HepG2 (cell line): ENCODE results near the gene NUP54. TPM values are rescaled to one million over a fixed set of nuclear protein-coding genes. Genes with fewer than 3 reads are reported as not detected.

Experiments used
- ERF ChIP-seq: IDR thresholded peaks from 2 replicates; pipeline ENCODE4 v1.6.1; 2018; ENCODE audit warnings: missing biosample characterization, missing genetic modification reagents
- ETV6 ChIP-seq: sonication (generic); formaldehyde crosslinking; conservative IDR thresholded peaks from 2 replicates; pipeline ENCODE4 v1.4.0; 2020; ENCODE audit warnings: missing genetic modification reagents
- HMG20B ChIP-seq: conservative IDR thresholded peaks from 2 replicates; pipeline ENCODE4 v1.6.1; 2016; ENCODE audit warnings: missing genetic modification reagents, missing compliant biosample characterization
- HMGA1 ChIP-seq: sonication (generic); formaldehyde crosslinking; conservative IDR thresholded peaks from 2 replicates; pipeline ENCODE4 v1.4.0; 2020; ENCODE audit warnings: missing genetic modification reagents
- HNF1A ChIP-seq, 2 experiments: sonication (generic) in 1 of 2; formaldehyde crosslinking in 1 of 2; IDR thresholded peaks; 2 replicates each; pipeline versions ENCODE4 v1.4.0 to v1.6.1; 2016 to 2020; ENCODE audit warnings: borderline replicate concordance in 1 of 2, low read depth in 1 of 2, mild to moderate bottlenecking in 1 of 2, missing genetic modification reagents in 1 of 2
- POGZ ChIP-seq: sonication (generic); formaldehyde crosslinking; IDR thresholded peaks from 2 replicates; pipeline ENCODE4 v1.4.0; 2020; ENCODE audit warnings: mild to moderate bottlenecking, missing genetic modification reagents
- TCF7 ChIP-seq: sonication (generic); IDR thresholded peaks from 2 replicates; pipeline ENCODE4 v1.6.1; 2016; ENCODE audit warnings: antibody characterized with exemption, low read depth
- ZBED4 ChIP-seq: sonication (generic); formaldehyde crosslinking; IDR thresholded peaks from 2 replicates; pipeline ENCODE4 v1.4.0; 2020; ENCODE audit warnings: missing genetic modification reagents, borderline replicate concordance
- ZNF136 ChIP-seq: sonication (generic); formaldehyde crosslinking; IDR thresholded peaks from 2 replicates; pipeline ENCODE4 v1.8.1; 2022; ENCODE audit warnings: low read depth, mild to moderate bottlenecking, moderate library complexity, missing genetic modification reagents
- ZNF343 ChIP-seq: sonication (generic); formaldehyde crosslinking; IDR thresholded peaks from 2 replicates; pipeline ENCODE4 v1.4.0; 2020; ENCODE audit warnings: mild to moderate bottlenecking, missing genetic modification reagents
- ZSCAN20 ChIP-seq: sonication (generic); formaldehyde crosslinking; IDR thresholded peaks from 2 replicates; pipeline ENCODE4 v1.4.0; 2020; ENCODE audit warnings: missing genetic modification reagents, mild to moderate bottlenecking, borderline replicate concordance
- polyA plus RNA-seq, 8 experiments: library from polyadenylated mRNA; depleted of rRNA in 3 of 8; stranded (reverse) in 7 of 8; unstranded in 1 of 8; fragments of >200 nt; fragmentation: Illumina TruSeq in 4 of 8; extraction: Trizol in 4 of 8; gene quantifications; 2 replicates each; pipeline versions ENCODE4 v1.2.1 to v1.2.3, GENCODE V29; 2011 to 2016; ENCODE audit warnings: low read depth in 4 of 8, missing spikeins in 1 of 8, mixed read lengths in 1 of 8; ENCODE audit not compliant: insufficient read depth in 1 of 8
- total RNA-seq, 5 experiments: library from RNA; depleted of rRNA; stranded (reverse); fragments of >200 nt; fragmentation: Illumina TruSeq; extraction: Trizol; gene quantifications; 2 replicates each; pipeline ENCODE4 v1.2.3, GENCODE V29; 2016; ENCODE audit warnings: low read depth in 1 of 5
- TF ChIP-seq, protein P1 (sequence below): sonication (generic); formaldehyde crosslinking; IDR thresholded peaks from 2 replicates; pipeline ENCODE4 v1.4.0; 2020; ENCODE audit warnings: missing genetic modification reagents, borderline replicate concordance

The NUP54 gene
- total and polyA plus RNA-seq, 2 of the 13 experiments (the other 11 are each of a cell fraction or from before 2014, with no cell fraction given) = 36.1 to 69.3 TPM

- TF ChIP-seq HNF1A (IDR thresholded peaks at IDR 0.05; ENCODE audit: low read depth) = no peak
- TF ChIP-seq HNF1A (CRISPR knock-in tag; IDR thresholded peaks at IDR 0.05; ENCODE audit: borderline replicate concordance) = no peak
- no peak for TF ChIP-seq ZNF136 (CRISPR knock-in tag)
- no peak for TF ChIP-seq POGZ (CRISPR knock-in tag)
- no peak for TF ChIP-seq ZBED4 (CRISPR knock-in tag)
- 0 out of 2 replicates have a peak, but pooled peaks have one; percentile 16 for TF ChIP-seq ERF (CRISPR knock-in tag)
- no peak for TF ChIP-seq TCF7
- TF ChIP-seq, protein P1, sequence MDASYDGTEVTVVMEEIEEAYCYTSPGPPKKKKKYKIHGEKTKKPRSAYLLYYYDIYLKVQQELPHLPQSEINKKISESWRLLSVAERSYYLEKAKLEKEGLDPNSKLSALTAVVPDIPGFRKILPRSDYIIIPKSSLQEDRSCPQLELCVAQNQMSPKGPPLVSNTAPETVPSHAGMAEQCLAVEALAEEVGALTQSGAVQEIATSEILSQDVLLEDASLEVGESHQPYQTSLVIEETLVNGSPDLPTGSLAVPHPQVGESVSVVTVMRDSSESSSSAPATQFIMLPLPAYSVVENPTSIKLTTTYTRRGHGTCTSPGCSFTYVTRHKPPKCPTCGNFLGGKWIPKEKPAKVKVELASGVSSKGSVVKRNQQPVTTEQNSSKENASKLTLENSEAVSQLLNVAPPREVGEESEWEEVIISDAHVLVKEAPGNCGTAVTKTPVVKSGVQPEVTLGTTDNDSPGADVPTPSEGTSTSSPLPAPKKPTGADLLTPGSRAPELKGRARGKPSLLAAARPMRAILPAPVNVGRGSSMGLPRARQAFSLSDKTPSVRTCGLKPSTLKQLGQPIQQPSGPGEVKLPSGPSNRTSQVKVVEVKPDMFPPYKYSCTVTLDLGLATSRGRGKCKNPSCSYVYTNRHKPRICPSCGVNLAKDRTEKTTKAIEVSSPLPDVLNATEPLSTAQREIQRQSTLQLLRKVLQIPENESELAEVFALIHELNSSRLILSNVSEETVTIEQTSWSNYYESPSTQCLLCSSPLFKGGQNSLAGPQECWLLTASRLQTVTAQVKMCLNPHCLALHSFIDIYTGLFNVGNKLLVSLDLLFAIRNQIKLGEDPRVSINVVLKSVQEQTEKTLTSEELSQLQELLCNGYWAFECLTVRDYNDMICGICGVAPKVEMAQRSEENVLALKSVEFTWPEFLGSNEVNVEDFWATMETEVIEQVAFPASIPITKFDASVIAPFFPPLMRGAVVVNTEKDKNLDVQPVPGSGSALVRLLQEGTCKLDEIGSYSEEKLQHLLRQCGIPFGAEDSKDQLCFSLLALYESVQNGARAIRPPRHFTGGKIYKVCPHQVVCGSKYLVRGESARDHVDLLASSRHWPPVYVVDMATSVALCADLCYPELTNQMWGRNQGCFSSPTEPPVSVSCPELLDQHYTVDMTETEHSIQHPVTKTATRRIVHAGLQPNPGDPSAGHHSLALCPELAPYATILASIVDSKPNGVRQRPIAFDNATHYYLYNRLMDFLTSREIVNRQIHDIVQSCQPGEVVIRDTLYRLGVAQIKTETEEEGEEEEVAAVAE = no peak
- no peak for TF ChIP-seq HMGA1 (CRISPR knock-in tag)
- TF ChIP-seq ZSCAN20 (CRISPR knock-in tag) = no peak
- TF ChIP-seq ZNF343 (CRISPR knock-in tag) = no peak
- no peak for TF ChIP-seq ETV6
- no peak for TF ChIP-seq HMG20B (CRISPR knock-in tag)
These were observed 31.5 kb upstream of the NUP54 start (continued) for GRCh38 chr4:76179398-76180318.
